DND-41 (cell line): ENCODE results near the gene ROCK2.

ENCODE experiments used
- ATAC-seq: fragments of 200-7000 bp; cut with Tn5 transposase; 3 replicates; pipeline ENCODE4 v1.9.1; 2021; ENCODE audit warnings: low read depth; ENCODE audit not compliant: insufficient read depth
- DNase-seq: peaks from one replicate; pipeline ENCODE4 v3.0.0-alpha.2; 2020
- H2AFZ ChIP-seq: 2 replicates; pipeline ENCODE4 v1.6.0; 2012; ENCODE audit warnings: low read depth, low read length
- H3K27ac ChIP-seq: 2 replicates; pipeline ENCODE4 v1.5.1; 2012; ENCODE audit warnings: low read length, inconsistent platforms
- H3K27me3 ChIP-seq: fragments of 200-600 bp; sonication (generic); 2 replicates; pipeline ENCODE4 v1.6.0; 2012; ENCODE audit warnings: low read length, mild to moderate bottlenecking, inconsistent platforms; ENCODE audit not compliant: insufficient read depth, poor library complexity
- H3K36me3 ChIP-seq: 2 replicates; pipeline ENCODE4 v1.5.1; 2012; ENCODE audit warnings: low read length, inconsistent platforms; ENCODE audit not compliant: insufficient read depth
- H3K4me1 ChIP-seq: 2 replicates; pipeline ENCODE4 v1.5.1; 2012; ENCODE audit warnings: mild to moderate bottlenecking, low read length; ENCODE audit not compliant: insufficient read depth
- H3K4me2 ChIP-seq: 2 replicates; pipeline ENCODE4 v1.6.0; 2012; ENCODE audit warnings: mild to moderate bottlenecking, moderate library complexity, low read length, inconsistent platforms; ENCODE audit not compliant: insufficient read depth
- H3K4me3 ChIP-seq, 2 experiments: fragments of 200-600 bp in 1 of 2; shearing (Covaris generic) in 1 of 2; 2 replicates each; pipeline ENCODE4 v1.5.1; 2012 to 2016; ENCODE audit warnings: inconsistent platforms in 2 of 2, low read length in 2 of 2, mild to moderate bottlenecking in 2 of 2, low read depth in 1 of 2, moderate library complexity in 1 of 2
- H3K79me2 ChIP-seq: 2 replicates; pipeline ENCODE4 v1.6.0; 2012; ENCODE audit warnings: low read length, inconsistent platforms; ENCODE audit not compliant: insufficient read depth
- H3K9ac ChIP-seq: 2 replicates; pipeline ENCODE4 v1.6.0; 2012; ENCODE audit warnings: low read depth, mild to moderate bottlenecking, inconsistent platforms, low read length, moderate library complexity
- H3K9me3 ChIP-seq: 2 replicates; pipeline ENCODE4 v1.5.1; 2012; ENCODE audit warnings: low read length, moderate library complexity, mild to moderate bottlenecking, inconsistent platforms; ENCODE audit not compliant: insufficient read depth, severe bottlenecking
- H4K20me1 ChIP-seq: 2 replicates; pipeline ENCODE4 v1.6.0; 2012; ENCODE audit warnings: low read length; ENCODE audit not compliant: insufficient read depth
- CTCF ChIP-seq: IDR thresholded peaks from 2 replicates; pipeline ENCODE4 v1.5.1; 2012; ENCODE audit warnings: borderline replicate concordance, low read length, moderate library complexity, mild to moderate bottlenecking; ENCODE audit not compliant: poor library complexity, severe bottlenecking; ENCODE audit errors: extremely low read depth
- EZH2 ChIP-seq: IDR thresholded peaks from 3 replicates; pipeline ENCODE4 v1.6.1; 2012; ENCODE audit warnings: borderline replicate concordance, low read depth, mild to moderate bottlenecking, moderate library complexity, low read length, inconsistent platforms; ENCODE audit not compliant: severe bottlenecking

ROCK2 gene

GRCh38 chr2:11281186-11281585 is 63.2 kb downstream of the ROCK2 start:
- Histone ChIP-seq H3K4me3 (no peak overlapping the region), H3K36me3 (peaks cover 34% of the 10 kb centered on the region), H3K4me1 (no peaks in the 10 kb centered on the region), H3K79me2 (peaks cover 14% of the 10 kb centered on the region; the same call in 1 of the 2 replicates), H3K27me3 (no peaks in the 10 kb centered on the region), H3K9ac (no peak overlapping the region), H4K20me1 (peaks cover 2% of the 10 kb centered on the region; the same call in 1 of the 2 replicates), H2AFZ (no peak overlapping the region), H3K4me2 (no peak overlapping the region), H3K9me3 (peaks cover 11% of the 10 kb centered on the region), H3K27ac (no peak overlapping the region)
- TF ChIP-seq EZH2 (no peak), CTCF (no peak)
- ATAC-seq (no peak), DNase-seq (no peak)

- no peak overlapping the region for H3K9ac ChIP-seq
- H3K4me1 ChIP-seq, result no peaks in the 10 kb centered on the region
- no peak overlapping the region for H3K4me2 ChIP-seq
- no peak for TF ChIP-seq EZH2
- TF ChIP-seq CTCF, result no peak
- H3K36me3 ChIP-seq, result peaks cover 32% of the 10 kb centered on the region
- DNase-seq (no peak), ATAC-seq (no peak)
- H3K79me2 ChIP-seq, result peaks cover 14% of the 10 kb centered on the region; the same call in 1 of the 2 replicates
- H4K20me1 ChIP-seq, result peaks cover 2% of the 10 kb centered on the region; the same call in 1 of the 2 replicates
- H2AFZ ChIP-seq, result no peak overlapping the region
- no peaks in the 10 kb centered on the region for H3K27me3 ChIP-seq
- H3K9me3 ChIP-seq, result peaks cover 11% of the 10 kb centered on the region
- no peak overlapping the region for H3K4me3 ChIP-seq
- no peak overlapping the region for H3K27ac ChIP-seq
Observed at GRCh38 chr2:11280713-11281112, 63.7 kb downstream of the ROCK2 start.

GRCh38 chr2:11279398-11279797 is 65.0 kb downstream of the ROCK2 start:
- peaks cover 5% of the 10 kb centered on the region for H3K9me3 ChIP-seq
- no peaks in the 10 kb centered on the region for H3K27me3 ChIP-seq
- no peak overlapping the region for H3K4me3 ChIP-seq
- no peaks in the 10 kb centered on the region for H3K4me1 ChIP-seq
- no peak overlapping the region for H3K9ac ChIP-seq
- peaks cover 20% of the 10 kb centered on the region; the same call in 1 of the 2 replicates for H3K36me3 ChIP-seq
- DNase-seq (no peak), ATAC-seq (no peak)
- TF ChIP-seq EZH2 (no peak), CTCF (no peak)
- H2AFZ ChIP-seq, result no peak overlapping the region
- H3K4me2 ChIP-seq, result no peak overlapping the region
- peaks cover 17% of the 10 kb centered on the region; the same call in 1 of the 2 replicates for H3K79me2 ChIP-seq
- H4K20me1 ChIP-seq, result peaks cover 2% of the 10 kb centered on the region; the same call in 1 of the 2 replicates
- no peak overlapping the region for H3K27ac ChIP-seq

GRCh38 chr2:11278219-11278618 is 66.2 kb downstream of the ROCK2 start:
- peaks cover 17% of the 10 kb centered on the region; the same call in 1 of the 2 replicates for H3K79me2 ChIP-seq
- no peak for ATAC-seq

More at GRCh38 chr2:11278219-11278618, 66.2 kb downstream of the ROCK2 start:
- Histone ChIP-seq H3K36me3 (peaks cover 10% of the 10 kb centered on the region; the same call in 1 of the 2 replicates), H3K4me1 (no peaks in the 10 kb centered on the region), H4K20me1 (peaks cover 2% of the 10 kb centered on the region; the same call in 1 of the 2 replicates), H3K27me3 (no peaks in the 10 kb centered on the region), H3K4me2 (no peak overlapping the region), H2AFZ (no peak overlapping the region), H3K4me3 (no peak overlapping the region), H3K9me3 (no peaks in the 10 kb centered on the region), H3K9ac (no peak overlapping the region), H3K27ac (no peak overlapping the region)
- TF ChIP-seq EZH2 (no peak), CTCF (no peak)
- DNase-seq, result no peak
